Endothelial cell of umbilical vein (primary cell): ENCODE results near the gene AGO4. TPM values are rescaled to one million over a fixed set of nuclear protein-coding genes. Genes with fewer than 3 reads are reported as not detected.

ENCODE experiments used
- BruUV-seq: library from RNA; stranded (reverse); fragments of 400-500 nt; replicated peaks from 2 replicates; lab custom pipeline; 2021; lab: Mats Ljungman, UMichigan
- CTCF ChIA-PET: fragments of 300-600, 350-600 bp; sonication (Branson Sonifier 250); formaldehyde crosslinking; loops from one replicate; lab custom pipeline; 2021; ENCODE audit warnings: antibody characterized with exemption, inconsistent platforms; lab: Charles Lee
- POLR2A ChIA-PET: fragments of 300-600, 350-600 bp; sonication (Branson Sonifier 250); formaldehyde crosslinking; loops from one replicate; lab custom pipeline; 2021; ENCODE audit warnings: antibody characterized with exemption, inconsistent platforms; lab: Charles Lee
- DNase-seq: peaks from one replicate; pipeline ENCODE4 v3.0.0-alpha.2; 2011; ENCODE audit warnings: low read depth, low spot score
- FAIRE-seq: peaks from 2 replicates; lab custom pipeline; 2011; peaks lifted over from hg19 to GRCh38; lab: Jason Lieb, UNC
- H2AFZ ChIP-seq: 2 replicates; pipeline ENCODE4 v1.6.0; 2012; ENCODE audit warnings: low read depth, low read length, control low read depth, inconsistent platforms
- H3K27ac ChIP-seq: 2 replicates; pipeline ENCODE4 v1.5.1; 2011; ENCODE audit warnings: low read depth, mild to moderate bottlenecking, control low read depth, low read length, moderate library complexity; ENCODE audit not compliant: insufficient read depth
- H3K27me3 ChIP-seq, 2 experiments: 2 replicates each; pipeline versions ENCODE4 v1.6.0 to v1.6.1; 2011; ENCODE audit warnings: low read length in 2 of 2, mixed read lengths in 1 of 2; ENCODE audit not compliant: control insufficient read depth in 2 of 2, insufficient read depth in 2 of 2
- H3K36me3 ChIP-seq, 2 experiments: 2 replicates in 1 of 2; 3 replicates in 1 of 2; pipeline ENCODE4 v1.5.1; 2011; ENCODE audit warnings: low read length in 2 of 2, mild to moderate bottlenecking in 1 of 2, moderate library complexity in 1 of 2; ENCODE audit not compliant: control insufficient read depth in 2 of 2, insufficient read depth in 2 of 2; ENCODE audit errors: extremely low read depth in 1 of 2
- H3K4me1 ChIP-seq: 3 replicates; pipeline ENCODE4 v1.5.1; 2011; ENCODE audit warnings: mild to moderate bottlenecking, low read length; ENCODE audit not compliant: control insufficient read depth, insufficient read depth; ENCODE audit errors: extremely low read depth
- H3K4me2 ChIP-seq: 2 replicates; pipeline ENCODE4 v1.6.1; 2011; ENCODE audit warnings: low read length, control low read depth, mixed read lengths; ENCODE audit not compliant: insufficient read depth
- H3K4me3 ChIP-seq, 3 experiments: fragments of 200-600 bp in 1 of 3; sonication (generic), shearing (Covaris generic) in 1 of 3; replicated peaks in 1 of 3; 2 replicates each; pipeline ENCODE4 v1.5.1; 2011 to 2016; ENCODE audit warnings: control low read depth in 3 of 3, low read length in 3 of 3, mild to moderate bottlenecking in 2 of 3, inconsistent platforms in 1 of 3, low read depth in 1 of 3, moderate library complexity in 1 of 3; ENCODE audit not compliant: insufficient read depth in 1 of 3
- H3K79me2 ChIP-seq: 2 replicates; pipeline ENCODE4 v1.6.0; 2012; ENCODE audit warnings: low read length, inconsistent platforms; ENCODE audit not compliant: control insufficient read depth, insufficient read depth
- H3K9ac ChIP-seq: replicated peaks from 2 replicates; pipeline ENCODE3; 2011; ENCODE audit warnings: low read length, control low read depth; ENCODE audit not compliant: insufficient read depth; ENCODE audit errors: extremely low read depth
- H3K9me1 ChIP-seq: replicated peaks from 3 replicates; pipeline ENCODE4 v1.6.0; 2011; ENCODE audit warnings: mild to moderate bottlenecking, low read length; ENCODE audit not compliant: control insufficient read depth, insufficient read depth; ENCODE audit errors: extremely low read depth
- H3K9me3 ChIP-seq: replicated peaks from 2 replicates; pipeline ENCODE4 v1.5.1; 2012; ENCODE audit warnings: low read length, inconsistent platforms; ENCODE audit not compliant: control insufficient read depth, insufficient read depth
- H4K20me1 ChIP-seq: replicated peaks from 2 replicates; pipeline ENCODE3; 2011; ENCODE audit warnings: mild to moderate bottlenecking, low read length; ENCODE audit not compliant: control insufficient read depth, insufficient read depth; ENCODE audit errors: extremely low read depth
- GATA2 ChIP-seq: IDR thresholded peaks from 2 replicates; pipeline ENCODE4 v1.7.0; 2011; ENCODE audit warnings: low read depth, mild to moderate bottlenecking, moderate library complexity, mixed read lengths, low read length; ENCODE audit not compliant: insufficient read length, insufficient read depth
- JUN ChIP-seq: IDR thresholded peaks from 2 replicates; pipeline ENCODE4 v1.6.1; 2011; ENCODE audit warnings: borderline replicate concordance, low read depth; ENCODE audit not compliant: insufficient read length, insufficient read depth
- POLR2AphosphoS5 ChIP-seq: IDR thresholded peaks from 2 replicates; pipeline ENCODE4 v1.6.1; 2012; ENCODE audit warnings: low read depth, mild to moderate bottlenecking, control low read depth, low read length, moderate library complexity; ENCODE audit not compliant: insufficient read depth
- dilution Hi-C: fragments of 300-500 bp; cut with MboI; formaldehyde crosslinking; loops from one replicate; pipeline ENCODE4 v1.15.0; 2019; ENCODE audit warnings: low sequenced_read_pairs; ENCODE audit not compliant: extremely low pct_ligation_motif_present
- intact Hi-C: fragments of 100-400 bp; cut with micrococcal nuclease; formaldehyde crosslinking; loops from one replicate; pipeline ENCODE4 v1.10.0; 2022
- polyA plus RNA-seq, 4 experiments: library from polyadenylated mRNA; depleted of rRNA in 3 of 4; stranded (reverse) in 3 of 4; unstranded in 1 of 4; fragments of >200 nt; gene quantifications; 2 replicates each; pipeline versions ENCODE4 v1.2.1 to v1.2.3, GENCODE V29; 2011 to 2012; ENCODE audit warnings: missing spikeins in 1 of 4
- total RNA-seq: library from RNA; stranded (reverse); gene quantifications from 2 replicates; pipeline ENCODE4 v1.2.3, GENCODE V29; 2021

AGO4 gene
- total and polyA plus RNA-seq, 2 donors (not counting 3 experiments of a cell fraction or from before 2014, with no cell fraction given), result 11.1 to 19.8 TPM

DNA sequence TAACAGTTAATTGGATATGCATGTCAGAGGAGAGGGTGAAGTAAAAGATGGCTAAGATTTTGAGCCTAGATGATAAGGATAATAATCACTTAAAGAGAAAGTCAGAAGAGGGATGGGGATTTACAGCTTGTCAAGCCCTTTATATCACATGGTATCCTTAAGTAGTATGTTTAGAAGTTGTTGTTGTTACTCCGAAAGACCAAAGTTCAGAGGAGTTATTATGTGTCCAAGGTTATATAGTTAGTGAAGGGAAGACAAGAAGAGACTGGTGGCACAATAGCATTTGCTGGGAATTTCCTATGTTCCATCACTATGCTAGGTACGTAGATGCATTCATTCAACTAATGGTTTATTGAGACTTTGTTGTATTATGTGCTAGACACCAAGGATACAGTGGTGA lies 44.4 kb downstream of the AGO4 start:
- Histone ChIP-seq H3K4me3 (no peak overlapping the region), H3K4me1 (peaks cover 4% of the 10 kb centered on the region), H3K27ac (no peak overlapping the region), H3K27me3 (no peaks in the 10 kb centered on the region), H3K79me2 (no peaks in the 10 kb centered on the region), H3K36me3 (peaks cover 6 to 12% of the 10 kb centered on the region in 2 experiments), H3K4me2 (no peak overlapping the region), H3K9me1 (no peaks in the 10 kb centered on the region), H4K20me1 (no peaks in the 10 kb centered on the region), H3K9ac (no peak overlapping the region), H3K9me3 (no peaks in the 10 kb centered on the region), H2AFZ (no peak overlapping the region)
- FAIRE-seq, result no peak
- intact Hi-C loops (no loop called here), dilution Hi-C loops (no loop called here)
- no TSS peak for BruUV-seq
- POLR2A ChIA-PET, result no interaction called here
- no peak for TF ChIP-seq JUN
- no peak for DNase-seq
- CTCF ChIA-PET, result no interaction called here

DNA sequence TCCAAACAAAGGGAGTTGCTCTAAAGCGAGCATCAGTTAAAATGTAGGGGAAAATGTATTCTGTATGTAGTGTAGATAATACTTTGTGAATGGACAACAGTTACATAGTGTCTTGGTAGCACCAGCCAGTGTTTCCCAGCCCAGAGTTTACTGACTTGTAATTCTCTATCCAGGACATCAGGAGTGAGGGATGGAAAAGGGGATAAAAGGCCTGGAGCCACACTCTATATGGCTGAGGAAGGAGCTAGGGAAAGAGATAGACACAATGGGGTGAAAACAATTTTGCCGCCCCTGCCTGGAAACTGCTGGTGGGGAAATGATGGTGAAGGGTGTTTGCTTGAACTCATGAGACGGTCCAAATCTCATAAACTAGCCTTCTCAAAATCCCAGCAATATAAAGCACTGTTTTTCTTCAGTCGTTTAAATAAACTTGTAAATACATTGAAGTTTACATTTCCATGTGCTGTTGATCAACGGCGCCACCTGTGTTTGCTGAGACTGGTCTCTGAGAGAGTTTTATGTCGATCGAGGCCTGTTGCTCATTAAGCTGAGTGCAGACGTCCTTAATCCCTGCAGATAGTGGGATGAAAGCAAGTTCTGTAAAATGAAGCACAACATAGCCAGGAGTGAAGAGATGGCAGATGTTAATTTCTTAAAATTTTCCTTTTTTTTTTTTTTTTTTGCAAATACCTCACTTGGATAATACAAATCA lies 47.3 kb downstream of the AGO4 start:
- Histone ChIP-seq H4K20me1 (no peaks in the 10 kb centered on the region), H3K9me1 (no peaks in the 10 kb centered on the region), H3K4me3 (no peak overlapping the region), H3K27ac (no peak overlapping the region), H3K9me3 (no peaks in the 10 kb centered on the region), H3K36me3 (peaks cover 6 to 12% of the 10 kb centered on the region in 2 experiments), H3K4me1 (no peaks in the 10 kb centered on the region), H3K27me3 (no peaks in the 10 kb centered on the region), H3K4me2 (no peak overlapping the region), H3K79me2 (no peaks in the 10 kb centered on the region), H3K9ac (no peak overlapping the region), H2AFZ (no peak overlapping the region)
- ChIA-PET POLR2A (no interaction called here), CTCF (no interaction called here)
- no peak for DNase-seq
- FAIRE-seq, result no peak
- TF ChIP-seq GATA2 (no peak), JUN (no peak), POLR2AphosphoS5 (no peak)
- dilution Hi-C loops (no loop called here), intact Hi-C loops (no loop called here)
- no TSS peak for BruUV-seq
